Inflammatory macrophage treated with lipopolysaccharide for 4 hours (primary cell): Measurements from ENCODE around the gene KCNJ10.

ENCODE experiments used
- DNase-seq: peaks from one replicate; pipeline ENCODE4 v3.0.0-alpha.2; 2020

KCNJ10 gene

DNA sequence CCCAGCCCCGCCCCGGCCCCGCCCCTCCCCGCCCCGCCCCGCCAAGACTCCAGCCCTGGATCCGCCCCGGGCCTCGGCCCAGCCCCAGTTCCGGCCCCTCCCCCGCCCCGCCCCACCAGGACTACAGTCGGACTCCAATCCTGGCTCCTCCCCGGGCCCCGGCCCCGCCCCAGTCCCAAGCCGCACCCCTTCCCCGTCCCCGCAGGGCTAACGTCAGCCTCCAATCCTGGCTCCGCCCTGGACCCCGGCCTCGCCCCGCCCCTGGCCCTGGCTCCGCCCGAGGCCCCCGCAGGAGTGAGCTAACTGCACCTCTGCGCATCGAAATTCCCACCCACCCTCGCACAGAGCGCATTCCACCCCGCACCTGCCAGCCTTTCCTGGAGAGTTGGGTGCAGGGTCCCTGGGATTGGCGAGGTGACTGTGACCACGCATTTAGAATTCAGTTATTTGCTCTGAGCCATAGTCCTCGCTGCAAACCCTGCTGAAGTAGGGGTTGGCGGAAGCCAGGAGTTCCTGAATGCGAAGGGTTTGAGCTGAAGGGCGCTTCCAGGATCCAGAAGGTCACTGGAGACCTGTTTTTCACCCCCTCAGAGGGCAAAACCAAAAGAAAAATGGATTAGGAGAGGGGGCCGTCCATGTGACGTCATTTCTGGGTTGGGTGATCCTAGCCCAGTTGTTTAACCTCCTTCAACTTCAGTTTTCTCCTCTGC is 29.0 kb upstream of the KCNJ10 start:
- peak; percentile 95 for DNase-seq

DNA sequence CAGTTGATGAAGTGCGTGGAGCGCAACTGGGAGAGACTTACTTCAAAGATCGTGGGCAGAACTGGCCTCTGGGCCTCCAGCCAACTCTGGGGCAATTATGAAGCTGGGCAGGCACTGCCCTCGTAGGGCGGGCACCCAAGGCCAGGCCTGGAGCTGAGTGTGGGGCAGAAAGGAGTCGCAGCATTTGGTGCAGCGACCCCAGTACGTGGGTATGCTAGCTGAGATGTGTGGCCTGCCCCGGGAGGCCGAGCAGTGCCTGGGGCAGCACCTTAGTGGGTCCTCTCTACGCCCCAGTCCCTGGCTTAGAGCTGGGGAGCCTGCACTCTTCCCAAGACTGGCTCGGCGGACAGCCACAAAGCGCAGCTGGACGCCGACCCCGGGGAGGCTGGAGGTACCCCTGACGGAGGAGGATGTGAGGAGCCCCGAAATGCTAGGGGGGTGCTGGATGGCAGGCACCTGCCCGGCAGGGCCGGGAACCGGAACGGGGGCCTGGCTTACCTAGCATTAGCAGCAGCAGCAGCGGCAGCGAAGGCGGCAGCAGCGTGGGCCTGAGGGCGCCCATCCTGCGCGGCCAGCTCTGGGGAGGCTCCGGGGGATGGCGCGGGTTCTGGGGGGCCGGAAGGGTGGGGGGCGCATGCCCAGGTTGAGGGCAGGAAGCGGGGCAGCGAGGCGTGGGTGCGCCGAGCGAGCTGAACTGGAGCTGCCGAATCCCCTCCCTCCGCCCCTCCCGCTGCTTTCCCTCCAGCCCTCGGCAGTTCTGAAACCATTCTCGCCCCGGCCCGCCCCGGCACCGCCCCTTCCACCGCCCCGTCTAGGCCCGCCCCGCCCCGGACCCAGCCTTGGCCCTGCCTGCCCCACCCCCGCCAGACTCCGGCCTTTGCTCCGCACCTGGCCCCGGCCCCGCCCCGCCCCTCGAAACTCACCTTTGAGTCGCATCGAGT is 28.2 kb upstream of the KCNJ10 start, which contains the start of gene IGSF8:
IGSF8 (minus strand) TSS at position 709 of the 941 bp plus-strand sequence; CDS start at position 562, 147 bp downstream.
- DNase-seq = peak; percentile 75

DNA sequence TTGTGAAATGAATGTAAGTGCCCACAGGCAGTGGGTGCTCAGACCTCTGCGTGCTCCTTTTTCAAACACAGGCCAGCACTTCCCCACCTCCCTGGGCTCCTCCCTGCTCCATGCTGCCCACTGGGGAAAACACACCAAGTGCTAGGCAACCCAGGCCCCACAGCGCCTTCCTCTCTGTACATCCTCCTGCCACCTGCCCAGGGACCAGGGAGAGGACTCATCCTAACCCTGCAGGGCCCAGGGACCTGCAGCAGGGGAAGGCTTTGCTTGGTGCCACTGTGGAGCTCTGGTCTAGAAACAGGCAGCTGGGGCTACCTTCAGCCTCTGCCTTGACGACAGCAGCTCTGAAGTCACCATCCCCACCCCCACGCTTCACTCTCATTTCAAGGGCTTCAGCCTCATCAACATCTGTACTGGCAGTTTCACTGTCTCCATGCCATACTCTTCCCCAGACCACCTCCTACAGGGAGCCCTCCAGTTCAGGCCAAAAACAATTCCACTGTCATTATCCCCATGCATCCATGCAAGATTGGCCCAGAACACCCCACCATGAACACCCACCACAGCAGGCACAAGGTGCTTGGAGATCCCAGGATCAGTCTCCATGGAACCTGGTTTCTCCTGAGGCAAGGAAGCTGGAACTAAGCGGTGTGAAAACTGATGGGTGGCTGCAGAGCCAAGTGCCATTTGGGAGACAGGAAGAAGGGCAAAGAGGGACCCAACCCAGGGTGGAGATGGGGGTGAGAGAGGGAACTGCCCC is 27.4 kb upstream of the KCNJ10 start:
- peak; percentile 49 for DNase-seq

DNA sequence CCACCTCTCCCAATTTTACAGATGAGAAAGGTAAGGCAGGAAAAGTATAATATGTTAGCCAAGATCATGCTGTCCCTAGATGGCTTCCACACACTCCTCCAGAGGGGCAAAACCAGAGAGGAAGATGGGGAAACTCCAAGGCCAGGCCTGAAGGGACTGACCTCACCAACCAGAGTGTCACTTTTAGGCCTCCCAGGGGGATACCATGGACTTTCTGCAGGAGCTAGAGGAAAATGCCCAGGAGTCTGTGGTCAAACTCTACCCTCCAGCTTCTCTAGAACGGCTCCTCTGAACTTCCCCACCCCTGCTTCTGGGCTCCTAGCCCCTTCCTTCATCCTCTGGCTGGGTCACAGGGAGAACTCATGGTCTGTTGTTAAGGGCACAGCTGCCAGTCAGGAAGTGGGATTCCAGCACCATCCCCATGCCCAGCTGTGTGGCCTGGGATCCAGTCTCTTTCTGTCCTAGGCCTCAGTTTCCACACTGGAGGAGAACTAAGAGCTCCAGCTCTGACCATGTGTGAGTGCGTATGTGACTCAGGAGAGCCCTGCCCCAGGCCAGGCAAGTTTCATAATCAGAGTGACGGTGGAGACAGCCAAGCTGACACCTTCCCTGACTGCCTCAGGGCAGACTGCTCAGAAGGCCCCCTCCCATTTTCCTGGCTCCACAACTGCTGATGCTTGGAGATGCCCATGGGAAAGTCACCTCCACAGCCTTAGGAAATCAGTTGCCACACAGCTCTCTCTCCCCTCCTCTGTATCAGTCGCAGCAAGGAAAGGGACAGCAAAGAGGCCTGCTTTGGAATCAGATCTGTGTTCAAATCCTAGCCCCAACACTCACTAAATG is 26.5 kb upstream of the KCNJ10 start:
- peak; percentile 72 for DNase-seq

DNA sequence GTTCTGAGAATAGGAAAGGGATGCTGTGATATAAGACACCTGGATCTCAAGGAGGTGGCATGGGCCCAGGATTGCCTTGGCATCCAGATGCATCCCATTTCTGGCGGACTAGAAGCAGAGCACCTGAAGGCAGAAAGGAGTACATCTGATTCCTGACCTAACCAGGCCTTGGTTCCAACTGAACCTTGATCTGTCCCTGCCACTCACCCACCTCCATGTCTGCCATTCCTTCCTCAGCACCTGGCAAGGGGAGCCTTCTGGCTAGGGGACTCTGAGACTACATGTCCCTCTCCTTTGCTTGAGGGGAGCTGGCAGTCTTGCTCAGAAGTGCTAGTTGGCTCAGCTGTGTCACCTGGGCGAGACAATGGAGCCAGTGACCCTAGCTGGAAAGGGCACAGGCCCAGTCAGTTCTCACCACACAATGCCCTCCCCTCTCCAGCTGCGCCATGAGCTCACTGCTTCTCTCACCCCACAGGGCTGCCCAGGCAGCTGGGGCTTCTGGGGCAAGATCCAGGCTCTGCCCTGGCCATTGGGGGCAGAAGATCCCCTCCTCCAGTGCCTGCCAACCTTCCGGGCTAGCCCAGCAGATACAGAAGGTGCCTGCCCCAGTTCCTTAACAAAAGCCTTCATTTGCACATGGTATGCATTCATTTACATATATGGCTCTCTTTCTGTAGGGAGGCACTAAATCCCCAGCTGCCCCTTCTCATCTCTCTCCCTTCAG is 25.6 kb upstream of the KCNJ10 start:
- DNase-seq = no peak

DNA sequence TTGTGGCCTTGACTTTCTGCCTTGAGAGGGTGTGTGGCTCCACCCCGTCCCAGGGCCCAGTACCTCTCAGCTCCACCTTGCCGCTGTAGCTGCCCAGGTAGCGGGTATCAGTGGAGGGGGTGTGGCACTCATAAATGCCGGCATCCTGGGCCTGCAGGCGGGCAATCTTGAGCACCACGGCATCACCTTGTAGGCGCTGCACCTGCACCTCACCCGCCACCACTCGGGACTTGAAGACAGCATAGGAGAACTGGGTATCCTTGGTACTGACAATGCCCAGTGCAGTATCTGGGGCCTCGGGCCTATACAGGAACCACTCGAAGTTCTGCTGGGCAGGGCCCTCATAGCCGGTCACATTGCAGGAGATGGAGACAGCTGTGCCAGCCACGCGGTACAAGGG is 24.8 kb upstream of the KCNJ10 start:
- DNase-seq = no peak

DNA sequence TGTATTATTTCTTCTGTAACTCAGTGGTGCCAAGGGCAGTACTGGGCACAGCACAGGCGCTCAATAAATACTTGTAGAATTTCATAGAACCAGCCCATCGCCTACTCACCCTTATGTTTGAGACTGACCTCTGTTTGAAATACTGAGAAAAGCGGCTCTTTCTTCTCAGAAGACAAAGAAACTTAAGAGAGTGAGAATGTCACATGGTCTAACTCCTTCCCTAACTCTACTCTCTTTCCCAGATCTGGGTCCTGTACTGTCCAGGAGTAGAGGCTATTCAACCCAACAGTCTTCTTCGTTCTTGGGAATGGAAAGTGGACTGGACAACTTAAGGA is 24.3 kb upstream of the KCNJ10 start:
- DNase-seq = no peak

DNA sequence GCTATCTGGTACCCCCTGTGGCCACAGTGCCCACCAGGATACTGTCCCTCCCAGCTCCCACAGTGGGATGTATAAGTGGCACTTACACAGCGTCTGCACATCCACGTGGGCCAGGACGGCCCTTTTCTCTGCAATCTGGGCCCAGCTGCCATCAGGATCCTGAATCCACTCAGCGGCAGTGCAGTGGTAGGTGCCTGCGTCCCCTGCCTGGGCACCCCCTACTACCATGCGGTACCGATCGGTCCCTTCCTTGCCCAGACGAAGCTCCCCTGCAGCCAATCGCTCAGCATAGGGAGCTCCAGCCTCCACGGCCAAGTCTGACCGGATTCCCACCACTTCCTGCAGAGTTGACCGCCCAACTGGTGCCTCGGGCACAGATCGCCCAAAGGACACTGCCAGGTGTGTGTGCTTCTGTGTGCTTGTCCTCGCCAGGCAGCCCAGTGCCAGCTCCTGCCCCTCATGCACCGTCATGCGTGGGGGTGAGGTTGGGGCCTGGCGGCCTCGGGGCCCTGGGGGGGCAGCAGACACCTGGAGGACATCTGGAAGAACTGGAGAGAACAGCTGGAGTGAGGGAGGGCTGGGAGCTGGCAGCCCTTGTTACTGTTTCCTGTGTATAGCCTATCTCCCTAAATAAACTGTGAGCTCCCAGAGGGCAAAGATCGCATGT is 23.8 kb upstream of the KCNJ10 start:
- no peak for DNase-seq

DNA sequence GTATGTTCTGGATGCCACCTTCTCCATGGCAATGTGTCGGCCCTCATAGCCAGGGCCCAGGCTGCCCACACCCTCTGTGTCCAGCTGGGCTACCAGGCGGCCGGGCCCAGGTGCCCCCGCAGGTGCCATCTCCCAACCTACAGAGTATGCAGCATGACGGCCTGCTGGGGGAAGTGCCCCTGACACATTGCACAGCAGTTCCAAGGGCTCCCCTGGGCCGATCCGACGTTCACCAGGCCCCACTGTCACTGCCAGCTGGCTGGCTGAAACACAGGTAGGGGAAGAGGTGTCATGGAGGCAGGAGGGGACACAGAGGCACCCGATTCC is 23.1 kb upstream of the KCNJ10 start:
- DNase-seq = no peak

DNA sequence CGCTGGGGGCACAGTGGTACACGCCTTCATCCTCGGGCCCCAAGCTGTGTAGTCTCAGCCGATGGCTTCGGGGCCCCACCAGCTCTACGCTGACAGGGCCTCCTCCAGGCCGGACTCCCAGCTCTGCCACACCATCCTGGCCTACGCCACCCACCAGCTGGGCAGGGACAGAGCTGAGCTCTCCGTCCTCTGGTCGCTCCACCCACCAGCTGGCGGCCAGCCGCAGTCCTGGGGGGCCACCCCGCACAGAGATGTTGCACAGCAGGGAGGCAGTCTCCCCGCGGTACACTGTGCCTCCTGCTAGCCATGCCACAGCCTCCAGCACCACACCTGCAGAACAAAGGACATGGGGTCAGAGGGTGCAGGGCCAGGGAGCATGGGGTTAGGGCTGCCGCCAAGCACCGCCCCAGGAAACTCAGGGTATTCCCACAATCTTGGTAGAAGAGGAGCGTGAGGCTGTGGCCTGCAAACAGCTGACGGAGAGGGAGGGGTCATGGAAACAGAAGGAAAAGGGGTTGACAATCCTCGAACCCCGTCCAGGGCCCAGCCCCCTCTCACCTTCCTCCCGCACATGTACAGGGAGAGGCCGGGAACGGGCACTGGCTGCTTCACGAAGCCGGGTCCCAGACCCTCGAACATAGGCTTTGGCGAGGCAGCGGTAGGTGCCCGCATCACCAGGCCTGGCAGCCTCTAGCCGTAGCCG is 22.6 kb upstream of the KCNJ10 start:
- no peak for DNase-seq

DNA sequence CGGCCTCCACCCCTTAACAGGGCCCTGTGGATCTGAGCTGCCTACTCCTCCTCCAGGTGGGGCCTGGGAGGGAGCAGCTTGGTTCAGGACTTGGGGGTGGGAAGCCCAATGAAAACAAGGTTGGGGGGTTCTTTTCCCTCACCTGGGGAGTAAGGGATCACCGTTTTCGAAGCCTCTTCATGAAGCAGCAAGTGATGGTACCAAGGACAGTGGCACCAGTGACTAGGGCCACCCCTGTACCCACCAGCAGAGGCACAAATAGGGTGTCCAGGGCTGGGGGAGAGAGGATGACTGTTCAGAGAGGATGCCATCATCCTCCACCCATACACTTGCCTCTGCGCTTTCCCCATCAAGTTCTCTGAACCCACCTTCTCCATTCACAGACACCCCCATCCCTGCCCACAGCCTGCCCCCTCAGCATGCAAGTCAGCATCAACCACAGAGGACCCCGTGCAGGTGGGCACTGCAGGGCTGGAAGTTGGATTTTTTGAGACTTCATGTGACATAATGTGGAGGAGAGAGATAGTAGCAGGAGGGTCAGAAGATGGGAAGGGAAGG is 21.8 kb upstream of the KCNJ10 start:
- DNase-seq = no peak

DNA sequence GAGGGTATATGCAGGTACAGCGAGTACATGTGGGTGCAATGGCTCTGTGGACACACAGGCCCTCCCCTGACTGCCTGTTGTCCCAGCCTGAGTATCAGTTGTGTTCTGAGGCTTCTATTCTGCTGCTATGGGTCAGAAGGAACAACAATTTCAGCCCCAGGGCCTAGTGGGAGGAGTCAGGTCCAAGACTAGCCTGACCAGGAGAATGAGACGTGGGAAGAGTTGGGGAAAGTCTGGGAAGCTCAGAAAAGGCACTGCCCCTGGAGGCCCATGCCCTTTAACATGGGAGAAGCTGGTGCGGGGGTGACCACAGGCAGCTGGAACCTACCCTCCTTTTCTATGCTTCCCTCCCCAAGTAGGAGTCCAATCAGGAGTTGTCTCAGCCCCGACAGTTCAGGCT is 20.8 kb upstream of the KCNJ10 start:
- DNase-seq = no peak

DNA sequence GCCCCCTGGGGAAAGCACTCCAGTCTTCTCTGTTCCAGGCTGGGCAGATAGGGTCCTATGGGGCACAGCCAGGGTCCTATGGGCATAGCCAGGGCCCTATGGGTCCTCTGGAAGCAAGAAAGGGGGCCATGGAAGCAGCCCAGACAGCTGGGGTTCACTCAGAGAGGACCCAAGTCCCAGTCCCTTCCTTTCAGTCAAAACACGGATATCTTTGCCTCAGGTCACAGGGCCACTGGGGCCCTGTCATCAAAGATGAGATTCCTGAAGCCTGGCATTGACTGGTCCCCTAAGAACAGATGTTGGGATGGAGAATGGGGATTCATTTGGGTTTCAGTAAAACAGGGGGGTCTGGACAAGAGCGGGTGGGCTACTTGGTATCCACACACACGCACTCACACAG is 19.9 kb upstream of the KCNJ10 start:
- no peak for DNase-seq

DNA sequence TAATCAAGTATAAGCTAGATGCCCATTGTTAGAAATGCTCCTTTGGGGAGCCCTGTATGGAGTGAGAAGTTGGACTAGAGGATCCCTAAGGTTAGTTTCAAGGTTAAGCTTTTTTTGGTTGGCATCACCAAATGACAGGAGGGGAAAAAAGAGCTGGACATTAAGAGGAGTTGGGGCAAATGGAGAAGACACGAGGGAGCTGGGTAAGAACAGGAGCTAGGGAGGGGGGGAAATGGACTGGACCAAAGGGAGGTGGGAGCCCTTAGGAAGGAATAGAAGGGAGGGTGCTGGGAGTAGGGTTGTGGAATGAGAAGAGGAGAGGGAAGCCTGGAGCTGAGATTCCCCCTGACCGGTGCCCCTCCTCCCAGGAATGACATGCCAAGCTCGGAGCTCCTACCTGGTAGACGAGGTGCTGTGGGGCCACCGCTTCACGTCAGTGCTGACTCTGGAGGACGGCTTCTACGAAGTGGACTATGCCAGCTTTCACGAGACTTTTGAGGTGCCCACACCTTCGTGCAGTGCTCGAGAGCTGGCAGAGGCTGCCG is 17.2 kb upstream of the KCNJ10 start:
- DNase-seq = no peak

DNA sequence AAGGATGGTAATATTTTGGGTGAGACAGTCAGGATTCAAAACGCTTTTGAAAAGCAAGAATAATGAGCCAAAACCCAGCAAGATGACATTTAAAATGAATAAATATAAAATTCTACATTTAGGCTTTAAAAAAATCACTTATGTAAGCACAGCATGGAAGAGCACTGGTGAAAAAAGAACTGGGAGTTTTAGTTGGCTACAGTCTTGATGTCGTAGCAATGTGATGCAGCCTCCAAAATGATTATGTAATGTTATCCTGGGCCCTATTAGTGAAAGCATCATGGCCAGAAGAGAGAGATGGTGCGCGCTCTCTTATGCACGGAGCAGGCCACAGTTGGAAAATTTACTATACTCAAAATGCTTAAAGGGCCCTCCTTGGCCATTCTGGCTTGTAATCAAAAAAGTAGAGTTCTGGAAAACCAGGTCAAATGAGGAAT is 16.5 kb upstream of the KCNJ10 start:
- no peak for DNase-seq

DNA sequence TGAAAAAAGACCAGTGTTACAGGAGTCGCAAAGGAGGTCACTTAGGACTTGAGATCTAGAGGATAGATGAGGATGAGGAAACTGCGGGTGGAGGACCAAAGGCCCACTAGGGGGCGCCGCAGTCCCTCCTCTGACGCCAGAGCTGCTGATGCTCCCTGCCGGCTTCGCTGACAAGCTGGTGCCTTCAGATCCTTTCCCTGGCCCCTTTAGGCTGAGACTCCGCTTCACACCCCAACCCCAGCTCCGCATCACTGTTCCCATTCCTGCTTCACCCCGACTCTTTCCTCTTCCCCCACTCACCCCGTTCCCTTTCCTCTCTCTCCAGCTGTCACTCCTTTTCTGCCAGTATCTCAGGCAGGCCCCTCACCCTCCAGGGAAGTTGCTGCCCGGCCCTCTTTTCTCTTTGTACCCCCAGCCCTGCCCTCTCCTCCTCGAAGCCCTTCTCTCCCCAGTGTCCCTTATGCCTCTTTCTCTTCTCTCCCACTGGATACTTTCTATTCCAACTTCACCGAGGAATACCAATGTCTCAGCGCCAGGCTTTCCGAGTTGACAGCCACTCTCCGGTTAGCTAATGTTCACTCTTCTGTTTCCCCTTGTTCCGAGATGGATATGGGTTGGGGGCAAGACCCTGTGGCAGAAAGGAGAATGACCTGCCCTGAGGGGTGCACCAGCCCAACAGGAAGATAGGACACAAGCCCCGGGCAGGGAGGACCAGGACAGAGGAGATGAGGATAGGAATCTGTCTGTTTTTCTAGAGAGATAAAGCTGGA is 15.9 kb upstream of the KCNJ10 start:
- peak; percentile 78 for DNase-seq

DNA sequence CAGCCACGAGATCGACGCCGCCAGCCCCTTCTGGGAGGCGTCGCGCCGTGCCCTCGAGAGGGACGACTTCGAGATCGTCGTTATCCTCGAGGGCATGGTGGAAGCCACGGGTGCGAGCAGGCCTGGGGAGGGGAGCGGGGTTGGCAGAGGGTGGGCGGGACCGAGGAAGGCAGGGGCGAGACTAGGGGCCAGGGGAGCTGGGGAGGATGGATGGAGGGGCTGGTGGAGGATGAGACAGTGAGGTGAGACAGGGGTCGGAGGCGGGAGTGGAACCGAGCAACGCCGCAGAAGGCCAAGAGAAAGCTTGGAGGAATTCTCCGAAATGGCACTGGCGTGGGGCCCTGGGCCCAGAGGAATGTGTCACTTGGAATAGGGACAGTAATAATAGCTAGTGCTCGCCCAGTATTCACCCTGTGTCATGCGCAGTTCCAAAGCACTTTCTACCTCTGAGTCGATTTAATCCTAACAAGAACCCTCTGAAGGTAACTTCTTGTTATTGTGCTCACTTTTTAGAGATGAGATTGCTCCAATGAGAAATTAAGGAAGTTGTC is 14.9 kb upstream of the KCNJ10 start:
- no peak for DNase-seq

DNA sequence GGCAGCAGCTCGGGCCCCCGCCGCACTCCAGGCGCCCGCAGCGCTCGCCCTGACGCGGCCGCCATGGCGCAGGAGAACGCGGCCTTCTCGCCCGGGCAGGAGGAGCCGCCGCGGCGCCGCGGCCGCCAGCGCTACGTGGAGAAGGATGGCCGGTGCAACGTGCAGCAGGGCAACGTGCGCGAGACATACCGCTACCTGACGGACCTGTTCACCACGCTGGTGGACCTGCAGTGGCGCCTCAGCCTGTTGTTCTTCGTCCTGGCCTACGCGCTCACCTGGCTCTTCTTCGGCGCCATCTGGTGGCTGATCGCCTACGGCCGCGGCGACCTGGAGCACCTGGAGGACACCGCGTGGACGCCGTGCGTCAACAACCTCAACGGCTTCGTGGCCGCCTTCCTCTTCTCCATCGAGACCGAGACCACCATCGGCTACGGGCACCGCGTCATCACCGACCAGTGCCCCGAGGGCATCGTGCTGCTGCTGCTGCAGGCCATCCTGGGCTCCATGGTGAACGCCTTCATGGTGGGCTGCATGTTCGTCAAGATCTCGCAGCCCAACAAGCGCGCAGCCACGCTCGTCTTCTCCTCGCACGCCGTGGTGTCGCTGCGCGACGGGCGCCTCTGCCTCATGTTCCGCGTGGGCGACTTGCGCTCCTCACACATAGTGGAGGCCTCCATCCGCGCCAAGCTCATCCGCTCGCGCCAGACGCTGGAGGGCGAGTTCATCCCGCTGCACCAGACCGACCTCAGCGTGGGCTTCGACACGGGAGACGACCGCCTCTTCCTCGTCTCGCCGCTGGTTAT is 14.2 kb upstream of the KCNJ10 start:
- DNase-seq = peak; percentile 20
